HepG2 (cell line): ENCODE results near the gene EDEM1. TPM values are rescaled to one million over a fixed set of nuclear protein-coding genes. Genes with fewer than 3 reads are reported as not detected.
A peak's percentile ranks its signal among the peaks of the same experiment; 100 is the strongest.

Source experiments
- ATAC-seq: fragments of 200-7000 bp; cut with Tn5 transposase; 3 replicates; pipeline ENCODE4 v1.9.1; 2020; ENCODE audit warnings: mild to moderate bottlenecking, moderate library complexity
- BruUV-seq: library from RNA; stranded (reverse); fragments of 400-500 nt; replicated peaks from 2 replicates; lab custom pipeline; 2021; lab: Mats Ljungman, UMichigan
- CTCF ChIA-PET: fragments of 300-600 bp; formaldehyde crosslinking; extraction: SDS; loops from one replicate; lab custom pipeline; 2021; ENCODE audit warnings: low total read pairs, inconsistent platforms, low intra/inter-chr PET ratio; lab: Yijun Ruan, JAX
- POLR2A ChIA-PET: fragments of 350-600 bp; sonication (Branson Sonifier 250); formaldehyde crosslinking; loops from one replicate; lab custom pipeline; 2020; ENCODE audit warnings: antibody characterized with exemption, inconsistent platforms; lab: Yijun Ruan, JAX
- DNase-seq: peaks from one replicate; pipeline ENCODE4 v3.0.0-alpha.2; 2015; ENCODE audit warnings: low spot score
- FAIRE-seq: peaks from 3 replicates; lab custom pipeline; 2011; peaks lifted over from hg19 to GRCh38; lab: Jason Lieb, UNC
- H2AFZ ChIP-seq: one replicate; pipeline ENCODE4 v1.6.1; 2011; ENCODE audit warnings: low read length, inconsistent platforms
- H3K27ac ChIP-seq: fragments of 300-600 bp; 3 replicates; pipeline ENCODE4 v1.8.0; 2011; ENCODE audit warnings: mixed run types, mild to moderate bottlenecking, mixed read lengths, low read length, inconsistent platforms; ENCODE audit not compliant: insufficient read depth; ENCODE audit errors: extremely low read length
- H3K27me3 ChIP-seq, 2 experiments: fragments of 200-600 bp in 1 of 2; 2 replicates in 1 of 2; 3 replicates in 1 of 2; pipeline versions ENCODE4 v1.6.0 to v1.8.0; 2011; ENCODE audit warnings: low read length in 2 of 2, mild to moderate bottlenecking in 2 of 2, moderate library complexity in 2 of 2, inconsistent platforms in 1 of 2; ENCODE audit not compliant: insufficient read depth in 2 of 2, control insufficient read depth in 1 of 2
- H3K36me3 ChIP-seq, 2 experiments: fragments of 200-600 bp in 1 of 2; replicated peaks in 1 of 2; 2 replicates in 1 of 2; 3 replicates in 1 of 2; pipeline versions ENCODE4 v1.5.1 to v1.8.0; 2011; ENCODE audit warnings: low read length in 2 of 2, inconsistent platforms in 1 of 2; ENCODE audit not compliant: insufficient read depth in 2 of 2, control insufficient read depth in 1 of 2
- H3K4me1 ChIP-seq: 2 replicates; pipeline ENCODE4 v1.5.1; 2012; ENCODE audit warnings: low read length, inconsistent platforms; ENCODE audit not compliant: insufficient read depth
- H3K4me2 ChIP-seq: 2 replicates; pipeline ENCODE4 v1.6.0; 2011; ENCODE audit warnings: low read depth, low read length, inconsistent platforms
- H3K4me3 ChIP-seq, 3 experiments: fragments of 200-600 bp in 1 of 3; sonication (generic), shearing (Covaris generic) in 1 of 3; replicated peaks in 1 of 3; 2 replicates each; pipeline ENCODE4 v1.5.1; 2011 to 2016; ENCODE audit warnings: low read length in 3 of 3, inconsistent platforms in 2 of 3, low read depth in 2 of 3, mild to moderate bottlenecking in 2 of 3, control low read depth in 1 of 3, mixed read lengths in 1 of 3; ENCODE audit not compliant: insufficient read depth in 1 of 3
- H3K79me2 ChIP-seq: one replicate; pipeline ENCODE4 v1.6.1; 2011; ENCODE audit warnings: low read length, inconsistent platforms; ENCODE audit not compliant: insufficient read depth
- H3K9ac ChIP-seq: 2 replicates; pipeline ENCODE4 v1.6.0; 2011; ENCODE audit warnings: mild to moderate bottlenecking, low read depth, low read length, inconsistent platforms; ENCODE audit not compliant: insufficient read depth
- H3K9me3 ChIP-seq: 2 replicates; pipeline ENCODE4 v1.5.1; 2012; ENCODE audit warnings: mild to moderate bottlenecking, low read length
- H4K20me1 ChIP-seq: 2 replicates; pipeline ENCODE4 v1.6.0; 2011; ENCODE audit warnings: inconsistent platforms, mild to moderate bottlenecking, low read length, moderate library complexity; ENCODE audit not compliant: insufficient read depth
- GFI1 ChIP-seq: sonication (generic); formaldehyde crosslinking; IDR thresholded peaks from 2 replicates; pipeline ENCODE4 v1.5.0; 2020; ENCODE audit warnings: missing genetic modification reagents, mild to moderate bottlenecking, borderline replicate concordance
- SALL1 ChIP-seq: sonication (generic); formaldehyde crosslinking; IDR thresholded peaks from 2 replicates; pipeline ENCODE4 v1.8.0; 2022; ENCODE audit warnings: mild to moderate bottlenecking, missing genetic modification reagents
- SMC3 ChIP-seq: IDR thresholded peaks from 2 replicates; pipeline ENCODE4 v1.6.1; 2011; ENCODE audit warnings: low read length, improper control_type of control experiment
- SOX6 ChIP-seq, 2 experiments: fragments of 450-650 bp in 1 of 2; sonication (generic) in 1 of 2; formaldehyde crosslinking in 1 of 2; IDR thresholded peaks; 2 replicates each; pipeline versions ENCODE4 v1.4.0 to v1.6.1; 2017 to 2020; ENCODE audit warnings: antibody characterized with exemption in 1 of 2, mild to moderate bottlenecking in 1 of 2, missing genetic modification reagents in 1 of 2
- SP5 ChIP-seq: IDR thresholded peaks from 2 replicates; pipeline ENCODE4 v1.6.1; 2016; ENCODE audit warnings: low read depth, borderline replicate concordance
- TEAD3 ChIP-seq: optimal IDR thresholded peaks from 2 replicates; pipeline ENCODE3; 2016; ENCODE audit warnings: borderline replicate concordance
- ZNF263 ChIP-seq: sonication (generic); formaldehyde crosslinking; IDR thresholded peaks from 2 replicates; pipeline ENCODE4 v1.4.0; 2020; ENCODE audit warnings: missing genetic modification reagents
- ZNF652 ChIP-seq: IDR thresholded peaks from 2 replicates; pipeline ENCODE4 v1.6.1; 2016; ENCODE audit warnings: low read depth, borderline replicate concordance
- WGBS: methylation state at CpG from one replicate; pipeline ENCODE4 v1.1.6; 2017; ENCODE audit warnings: low lambda C conversion rate; 5-methylcytosine and 5-hydroxymethylcytosine counted together
- in situ Hi-C: cut with HindIII; loops from 2 replicates; pipeline ENCODE4 v1.10.0; 2017; ENCODE audit warnings: low pct_unique_long_range_greater_than_20kb; ENCODE audit not compliant: extremely low pct_ligation_motif_present
- intact Hi-C: fragments of 100-400 bp; cut with micrococcal nuclease; formaldehyde crosslinking; loops from one replicate; pipeline ENCODE4 v1.10.0; 2022; ENCODE audit not compliant: unreplicated experiment
- polyA plus RNA-seq, 8 experiments: library from polyadenylated mRNA; depleted of rRNA in 3 of 8; stranded (reverse) in 7 of 8; unstranded in 1 of 8; fragments of >200 nt; fragmentation: Illumina TruSeq in 4 of 8; extraction: Trizol in 4 of 8; gene quantifications; 2 replicates each; pipeline versions ENCODE4 v1.2.1 to v1.2.3, GENCODE V29; 2011 to 2016; ENCODE audit warnings: low read depth in 4 of 8, missing spikeins in 1 of 8, mixed read lengths in 1 of 8; ENCODE audit not compliant: insufficient read depth in 1 of 8
- total RNA-seq, 5 experiments: library from RNA; depleted of rRNA; stranded (reverse); fragments of >200 nt; fragmentation: Illumina TruSeq; extraction: Trizol; gene quantifications; 2 replicates each; pipeline ENCODE4 v1.2.3, GENCODE V29; 2016; ENCODE audit warnings: low read depth in 1 of 5
- TF ChIP-seq, protein P1 (sequence below): sonication (generic); formaldehyde crosslinking; IDR thresholded peaks from 2 replicates; pipeline ENCODE4 v1.4.0; 2020; ENCODE audit warnings: missing genetic modification reagents
- TF ChIP-seq, protein P2 (sequence below): sonication (generic); formaldehyde crosslinking; conservative IDR thresholded peaks from 2 replicates; pipeline ENCODE4 v1.4.0; 2020; ENCODE audit warnings: mild to moderate bottlenecking, missing genetic modification reagents, moderate library complexity
- TF ChIP-seq, protein P3 (sequence below): sonication (generic); formaldehyde crosslinking; IDR thresholded peaks from 2 replicates; pipeline ENCODE4 v1.4.0; 2020; ENCODE audit warnings: missing genetic modification reagents

EDEM1 gene
- total and polyA plus RNA-seq, 2 of the 13 experiments (the other 11 are each of a cell fraction or from before 2014, with no cell fraction given) = 13.8 to 25.8 TPM

DNA sequence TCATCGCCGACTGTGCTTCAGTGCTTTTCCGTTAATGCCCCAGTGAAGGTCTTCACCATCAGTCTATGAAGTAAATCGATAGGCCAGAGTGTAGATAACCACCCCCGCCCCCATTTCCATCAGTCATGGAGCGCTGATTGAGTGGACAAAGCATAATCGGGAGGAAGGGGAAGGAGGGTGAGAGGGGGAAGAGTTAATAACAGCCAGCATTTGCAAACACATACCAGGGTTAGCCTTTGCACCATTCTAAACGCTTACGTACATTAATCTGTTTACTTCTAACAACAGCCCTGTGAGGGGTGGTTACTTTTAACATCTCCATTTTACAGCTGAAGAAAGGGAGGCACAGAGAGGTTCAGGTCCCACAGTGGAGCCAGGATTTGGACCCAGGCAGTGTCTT lies 26.8 kb downstream of the EDEM1 start:
- in situ Hi-C loops = no loop called here
- Histone ChIP-seq H2AFZ (no peak overlapping the region), H3K79me2 (no peaks in the 10 kb centered on the region), H4K20me1 (no peaks in the 10 kb centered on the region), H3K4me3 (no peak overlapping the region), H3K27me3 (no peaks in the 10 kb centered on the region), H3K4me2 (no peak overlapping the region), H3K9ac (no peak overlapping the region), H3K4me1 (peaks cover 33% of the 10 kb centered on the region), H3K27ac (no peak overlapping the region), H3K36me3 (peaks cover 34 to 78% of the 10 kb centered on the region in 2 experiments), H3K9me3 (no peaks in the 10 kb centered on the region)
- ATAC-seq (peak; percentile 66), FAIRE-seq (no peak), DNase-seq (no peak)
- no peak for TF ChIP-seq SMC3
- peak; percentile 28 for TF ChIP-seq TEAD3 (CRISPR knock-in tag)
- peak; percentile 71 for TF ChIP-seq ZNF652 (CRISPR knock-in tag)
- TF ChIP-seq, protein P1, sequence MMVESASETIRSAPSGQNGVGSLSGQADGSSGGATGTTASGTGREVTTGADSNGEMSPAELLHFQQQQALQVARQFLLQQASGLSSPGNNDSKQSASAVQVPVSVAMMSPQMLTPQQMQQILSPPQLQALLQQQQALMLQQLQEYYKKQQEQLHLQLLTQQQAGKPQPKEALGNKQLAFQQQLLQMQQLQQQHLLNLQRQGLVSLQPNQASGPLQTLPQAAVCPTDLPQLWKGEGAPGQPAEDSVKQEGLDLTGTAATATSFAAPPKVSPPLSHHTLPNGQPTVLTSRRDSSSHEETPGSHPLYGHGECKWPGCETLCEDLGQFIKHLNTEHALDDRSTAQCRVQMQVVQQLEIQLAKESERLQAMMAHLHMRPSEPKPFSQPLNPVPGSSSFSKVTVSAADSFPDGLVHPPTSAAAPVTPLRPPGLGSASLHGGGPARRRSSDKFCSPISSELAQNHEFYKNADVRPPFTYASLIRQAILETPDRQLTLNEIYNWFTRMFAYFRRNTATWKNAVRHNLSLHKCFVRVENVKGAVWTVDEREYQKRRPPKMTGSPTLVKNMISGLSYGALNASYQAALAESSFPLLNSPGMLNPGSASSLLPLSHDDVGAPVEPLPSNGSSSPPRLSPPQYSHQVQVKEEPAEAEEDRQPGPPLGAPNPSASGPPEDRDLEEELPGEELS (CRISPR knock-in tag) = peak; percentile 35; the same call in 1 of the 2 replicates
- TF ChIP-seq, protein P2, sequence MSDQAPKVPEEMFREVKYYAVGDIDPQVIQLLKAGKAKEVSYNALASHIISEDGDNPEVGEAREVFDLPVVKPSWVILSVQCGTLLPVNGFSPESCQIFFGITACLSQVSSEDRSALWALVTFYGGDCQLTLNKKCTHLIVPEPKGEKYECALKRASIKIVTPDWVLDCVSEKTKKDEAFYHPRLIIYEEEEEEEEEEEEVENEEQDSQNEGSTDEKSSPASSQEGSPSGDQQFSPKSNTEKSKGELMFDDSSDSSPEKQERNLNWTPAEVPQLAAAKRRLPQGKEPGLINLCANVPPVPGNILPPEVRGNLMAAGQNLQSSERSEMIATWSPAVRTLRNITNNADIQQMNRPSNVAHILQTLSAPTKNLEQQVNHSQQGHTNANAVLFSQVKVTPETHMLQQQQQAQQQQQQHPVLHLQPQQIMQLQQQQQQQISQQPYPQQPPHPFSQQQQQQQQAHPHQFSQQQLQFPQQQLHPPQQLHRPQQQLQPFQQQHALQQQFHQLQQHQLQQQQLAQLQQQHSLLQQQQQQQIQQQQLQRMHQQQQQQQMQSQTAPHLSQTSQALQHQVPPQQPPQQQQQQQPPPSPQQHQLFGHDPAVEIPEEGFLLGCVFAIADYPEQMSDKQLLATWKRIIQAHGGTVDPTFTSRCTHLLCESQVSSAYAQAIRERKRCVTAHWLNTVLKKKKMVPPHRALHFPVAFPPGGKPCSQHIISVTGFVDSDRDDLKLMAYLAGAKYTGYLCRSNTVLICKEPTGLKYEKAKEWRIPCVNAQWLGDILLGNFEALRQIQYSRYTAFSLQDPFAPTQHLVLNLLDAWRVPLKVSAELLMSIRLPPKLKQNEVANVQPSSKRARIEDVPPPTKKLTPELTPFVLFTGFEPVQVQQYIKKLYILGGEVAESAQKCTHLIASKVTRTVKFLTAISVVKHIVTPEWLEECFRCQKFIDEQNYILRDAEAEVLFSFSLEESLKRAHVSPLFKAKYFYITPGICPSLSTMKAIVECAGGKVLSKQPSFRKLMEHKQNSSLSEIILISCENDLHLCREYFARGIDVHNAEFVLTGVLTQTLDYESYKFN (CRISPR knock-in tag) = peak; percentile 37; the same call in 1 of the 2 replicates
- no peak for TF ChIP-seq SP5 (CRISPR knock-in tag)
- TF ChIP-seq, protein P3, sequence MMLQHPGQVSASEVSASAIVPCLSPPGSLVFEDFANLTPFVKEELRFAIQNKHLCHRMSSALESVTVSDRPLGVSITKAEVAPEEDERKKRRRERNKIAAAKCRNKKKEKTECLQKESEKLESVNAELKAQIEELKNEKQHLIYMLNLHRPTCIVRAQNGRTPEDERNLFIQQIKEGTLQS (CRISPR knock-in tag) = no peak
- TF ChIP-seq SOX6 (IDR thresholded peaks at IDR 0.05) = no peak
- TF ChIP-seq SOX6 (CRISPR knock-in tag; IDR thresholded peaks at IDR 0.05) = 0 out of 2 replicates have a peak, but pooled peaks have one; percentile 10
- TF ChIP-seq ZNF263 = peak; percentile 84
- peak; percentile 71; the same call in 1 of the 2 replicates for TF ChIP-seq GFI1
- 0 out of 2 replicates have a peak, but pooled peaks have one; percentile 15 for TF ChIP-seq SALL1 (CRISPR knock-in tag)
- intact Hi-C loops = no loop called here
- ChIA-PET POLR2A (no interaction called here), CTCF (no interaction called here)
- 63% methylated on average over 9 of the region's 9 CpGs for WGBS
- no TSS peak for BruUV-seq
